ENCODE results near the gene CELF4.

- no peak for TF ChIP-seq CTCF (conservative IDR thresholded peaks at IDR 0.05)
- TF ChIP-seq ZFX (IDR thresholded peaks at IDR 0.05) = no peak
Observed at GRCh38 chr18:37607281-37607680, 41.7 kb upstream of the CELF4 start.

Measured in C4-2B (cell line).